Activated CD8-positive, alpha-beta memory T cell treated with anti-CD3 and anti-CD28 coated beads, Interleukin-2, amount 10 ng/mL, durations not matched to agents 7 days and 5 days (primary cell): ENCODE results near the gene ROBO4. TPM values are rescaled to one million over a fixed set of nuclear protein-coding genes. Genes with fewer than 3 reads are reported as not detected.

Source experiments
- ATAC-seq: fragments of 150-1000 bp; cut with Tn5 transposase; one replicate; pipeline ENCODE4 v1.10.0; 2021; ENCODE audit warnings: moderate library complexity
- CTCF ChIA-PET: fragments of 350-600 bp; sonication (Branson Sonifier 250); formaldehyde crosslinking; loops from one replicate; lab custom pipeline; 2021; ENCODE audit warnings: antibody characterized with exemption; lab: Charles Lee
- DNase-seq: peaks from one replicate; pipeline ENCODE4 v3.0.0-alpha.2; 2020
- H3K27ac Mint-ChIP-seq: one replicate; pipeline ENCODE4 v1.8.0; 2021; ENCODE audit warnings: mild to moderate bottlenecking, mixed read lengths
- H3K27me3 Mint-ChIP-seq: one replicate; pipeline ENCODE4 v1.8.0; 2021; ENCODE audit warnings: mixed read lengths
- H3K36me3 Mint-ChIP-seq: one replicate; pipeline ENCODE4 v1.8.0; 2021; ENCODE audit warnings: mild to moderate bottlenecking, mixed read lengths
- H3K4me1 Mint-ChIP-seq: one replicate; pipeline ENCODE4 v1.8.0; 2021; ENCODE audit warnings: mixed read lengths
- H3K4me3 Mint-ChIP-seq: one replicate; pipeline ENCODE4 v1.8.0; 2021; ENCODE audit warnings: mild to moderate bottlenecking, moderate library complexity, mixed read lengths
- H3K9me3 Mint-ChIP-seq: one replicate; pipeline ENCODE4 v1.8.0; 2022; ENCODE audit warnings: low read depth, mixed read lengths
- total RNA-seq, 2 experiments: library from RNA; stranded (reverse); gene quantifications; one replicate each; pipeline ENCODE4 v1.2.3, GENCODE V29; 2021

ROBO4 gene
- total RNA-seq, 2 experiments from 2014 or later: not detected

- peaks cover 84% of the 10 kb centered on the region for H3K27me3 Mint-ChIP-seq
- no peak for DNase-seq
- no peaks in the 10 kb centered on the region for H3K9me3 Mint-ChIP-seq
- ATAC-seq: no peak
- H3K27ac Mint-ChIP-seq: no peak overlapping the region
- CTCF ChIA-PET: interaction anchor here (0.6 kb wide), 1 partner anchor 280 kb away, joined by 3 read pairs; no protein-coding TSS in a partner anchor
- H3K4me3 Mint-ChIP-seq: no peak overlapping the region
- peaks cover 14% of the 10 kb centered on the region for H3K4me1 Mint-ChIP-seq
- H3K36me3 Mint-ChIP-seq: no peaks in the 10 kb centered on the region
Observed at GRCh38 chr11:124870430-124870829, 27.2 kb downstream of the ROBO4 start.

GRCh38 chr11:124869856-124870387, 27.7 kb downstream of the ROBO4 start:
- no peak overlapping the region for H3K27ac Mint-ChIP-seq
- peaks cover 14% of the 10 kb centered on the region for H3K4me1 Mint-ChIP-seq
- DNase-seq: no peak
- CTCF ChIA-PET: interaction anchor here (0.6 kb wide), 1 partner anchor 279 kb away, joined by 3 read pairs; no protein-coding TSS in a partner anchor
- no peak for ATAC-seq
- no peak overlapping the region for H3K4me3 Mint-ChIP-seq
- H3K9me3 Mint-ChIP-seq: no peaks in the 10 kb centered on the region
- H3K36me3 Mint-ChIP-seq: no peaks in the 10 kb centered on the region
- peaks cover 83% of the 10 kb centered on the region for H3K27me3 Mint-ChIP-seq

- peaks cover 14% of the 10 kb centered on the region for H3K4me1 Mint-ChIP-seq
- no peak for DNase-seq
- no peak overlapping the region for H3K27ac Mint-ChIP-seq
- no peaks in the 10 kb centered on the region for H3K9me3 Mint-ChIP-seq
- H3K36me3 Mint-ChIP-seq: no peaks in the 10 kb centered on the region
- CTCF ChIA-PET: no interaction called here
- ATAC-seq: no peak
- peaks cover 85% of the 10 kb centered on the region for H3K27me3 Mint-ChIP-seq
- H3K4me3 Mint-ChIP-seq: no peak overlapping the region
Observed at GRCh38 chr11:124869331-124869730, 28.3 kb downstream of the ROBO4 start.

GRCh38 chr11:124868331-124869274, 29.1 kb downstream of the ROBO4 start:
- H3K9me3 Mint-ChIP-seq: no peaks in the 10 kb centered on the region
- peaks cover 15% of the 10 kb centered on the region for H3K4me1 Mint-ChIP-seq
- H3K4me3 Mint-ChIP-seq: no peak overlapping the region

GRCh38 chr11:124867700-124868099, 30.0 kb downstream of the ROBO4 start:
- ATAC-seq: peak; percentile 42
- DNase-seq: no peak
- Mint-ChIP-seq H3K9me3 (no peaks in the 10 kb centered on the region), H3K4me3 (no peak overlapping the region), H3K36me3 (no peaks in the 10 kb centered on the region), H3K27ac (no peak overlapping the region), H3K4me1 (peaks cover 17% of the 10 kb centered on the region), H3K27me3 (peaks cover 95% of the 10 kb centered on the region)
- CTCF ChIA-PET: interaction anchor here (0.6 to 3.0 kb wide), 7 partner anchors 9 to 275 kb away, joined by 3 to 18 read pairs (median 7); no protein-coding TSS in a partner anchor

More at GRCh38 chr11:124868331-124869274, 29.1 kb downstream of the ROBO4 start:
- H3K36me3 Mint-ChIP-seq: no peaks in the 10 kb centered on the region
- DNase-seq: no peak
- CTCF ChIA-PET: no interaction called here
- no peak for ATAC-seq
- H3K27ac Mint-ChIP-seq: no peak overlapping the region
- H3K27me3 Mint-ChIP-seq: peaks cover 92% of the 10 kb centered on the region

GRCh38 chr11:124865902-124866851, 31.5 kb downstream of the ROBO4 start:
- DNase-seq: peak; percentile 52
- Mint-ChIP-seq H3K4me1 (peaks cover 17% of the 10 kb centered on the region), H3K27ac (no peak overlapping the region), H3K9me3 (no peaks in the 10 kb centered on the region), H3K36me3 (no peaks in the 10 kb centered on the region), H3K27me3 (peaks cover 90% of the 10 kb centered on the region), H3K4me3 (no peak overlapping the region)
- ATAC-seq: peak; percentile 66
- CTCF ChIA-PET: interaction anchor here (0.8 to 3.0 kb wide), 20 partner anchors 8 to 276 kb away, joined by 3 to 18 read pairs (median 5); partner anchors contain the start of genes MSANTD2 and TMEM218

- H3K9me3 Mint-ChIP-seq: no peaks in the 10 kb centered on the region
- ATAC-seq: no peak
- H3K4me3 Mint-ChIP-seq: no peak within 1 kb of the TSS
- no peak for DNase-seq
- CTCF ChIA-PET: interaction anchor here (0.8 to 3.0 kb wide), 16 partner anchors 8 to 246 kb away, joined by 3 to 18 read pairs (median 5); partner anchors contain the start of gene TMEM218
- peaks cover 88% of the 10 kb centered on the region for H3K27me3 Mint-ChIP-seq
- H3K4me1 Mint-ChIP-seq: peaks cover 17% of the 10 kb centered on the region
- H3K36me3 Mint-ChIP-seq: no peaks in the 10 kb centered on the region
- no peak within 1 kb of the TSS for H3K27ac Mint-ChIP-seq
Observed at GRCh38 chr11:124865181-124865901, 32.3 kb downstream of the ROBO4 start, which contains the start of gene ROBO3. ROBO3 (plus strand) TSS chr11:124865432; CDS start chr11:124865578, 146 bp downstream.

- DNase-seq: no peak
- Mint-ChIP-seq H3K4me3 (no peak overlapping the region), H3K27ac (no peak overlapping the region), H3K4me1 (peaks cover 17% of the 10 kb centered on the region), H3K27me3 (peaks cover 85% of the 10 kb centered on the region), H3K9me3 (no peaks in the 10 kb centered on the region), H3K36me3 (no peaks in the 10 kb centered on the region)
- ATAC-seq: no peak
- CTCF ChIA-PET: interaction anchor here (1.8 to 3.0 kb wide), 4 partner anchors 13 to 193 kb away, joined by 5 to 15 read pairs (median 5); no protein-coding TSS in a partner anchor
Observed at GRCh38 chr11:124864892-124865180, 32.8 kb downstream of the ROBO4 start.

- ATAC-seq: no peak
- no peaks in the 10 kb centered on the region for H3K36me3 Mint-ChIP-seq
- peaks cover 15% of the 10 kb centered on the region for H3K4me1 Mint-ChIP-seq
- no peak overlapping the region for H3K27ac Mint-ChIP-seq
- CTCF ChIA-PET: interaction anchor here (1.9 to 3.0 kb wide), 2 partner anchors 26 to 193 kb away, joined by 5 to 15 read pairs; no protein-coding TSS in a partner anchor
- DNase-seq: no peak
- no peak overlapping the region for H3K4me3 Mint-ChIP-seq
- H3K9me3 Mint-ChIP-seq: no peaks in the 10 kb centered on the region
- peaks cover 83% of the 10 kb centered on the region for H3K27me3 Mint-ChIP-seq
Observed at GRCh38 chr11:124864176-124864891, 33.3 kb downstream of the ROBO4 start.

GRCh38 chr11:124863826-124864165, 33.9 kb downstream of the ROBO4 start:
- Mint-ChIP-seq H3K4me1 (peaks cover 10% of the 10 kb centered on the region), H3K36me3 (no peaks in the 10 kb centered on the region), H3K4me3 (no peak overlapping the region), H3K9me3 (no peaks in the 10 kb centered on the region), H3K27ac (no peak overlapping the region), H3K27me3 (peaks cover 79% of the 10 kb centered on the region)
- no peak for DNase-seq
- ATAC-seq: no peak
- CTCF ChIA-PET: no interaction called here

- H3K4me3 Mint-ChIP-seq: no peak overlapping the region
- H3K4me1 Mint-ChIP-seq: peaks cover 10% of the 10 kb centered on the region
- no peak for DNase-seq
- no peaks in the 10 kb centered on the region for H3K9me3 Mint-ChIP-seq
- peaks cover 74% of the 10 kb centered on the region for H3K27me3 Mint-ChIP-seq
- CTCF ChIA-PET: no interaction called here
- no peaks in the 10 kb centered on the region for H3K36me3 Mint-ChIP-seq
- ATAC-seq: no peak
- H3K27ac Mint-ChIP-seq: no peak overlapping the region
Observed at GRCh38 chr11:124863137-124863825, 34.4 kb downstream of the ROBO4 start.
